Lung (tissue), 12 donors: ENCODE measurements around the gene PARVA. TPM values are rescaled to one million over a fixed set of nuclear protein-coding genes. Genes with fewer than 3 reads are reported as not detected.

Experiments used
- ATAC-seq: fragments of 200-7000 bp; cut with Tn5 transposase; one replicate; pipeline ENCODE4 v1.9.1; 2020; ENCODE audit warnings: moderate number of reproducible peaks; ENCODE audit not compliant: insufficient read depth, low FRiP score
- DNase-seq, 3 donors: peaks; one replicate each; pipeline ENCODE4 v3.0.0-alpha.2; 2013 to 2017
- H3K27ac ChIP-seq, 2 donors: one replicate each; pipeline ENCODE4 v1.5.1; 2013; ENCODE audit warnings: mild to moderate bottlenecking in 2 of 2, moderate library complexity in 2 of 2, control low read depth in 1 of 2, inconsistent platforms in 1 of 2, low read depth in 1 of 2, low read length in 1 of 2
- H3K27me3 ChIP-seq, 3 donors: one replicate each; pipeline ENCODE4 v1.5.1; 2013; ENCODE audit warnings: low read length in 2 of 3; ENCODE audit not compliant: control insufficient read depth in 3 of 3, insufficient read depth in 3 of 3
- H3K36me3 ChIP-seq, 4 donors: one replicate each; pipeline ENCODE4 v1.5.1; 2013; ENCODE audit warnings: low read length in 4 of 4, mild to moderate bottlenecking in 1 of 4, moderate library complexity in 1 of 4; ENCODE audit not compliant: control insufficient read depth in 4 of 4, insufficient read depth in 4 of 4
- H3K4me1 ChIP-seq, 5 donors: one replicate each; pipeline ENCODE4 v1.5.1; 2013; ENCODE audit warnings: low read length in 5 of 5, mild to moderate bottlenecking in 2 of 5, moderate library complexity in 1 of 5; ENCODE audit not compliant: control insufficient read depth in 5 of 5, insufficient read depth in 5 of 5
- H3K4me3 ChIP-seq: one replicate; pipeline ENCODE4 v1.5.1; 2013; ENCODE audit warnings: mild to moderate bottlenecking, control low read depth, moderate library complexity
- H3K9ac ChIP-seq, 2 donors: one replicate each; pipeline ENCODE4 v1.5.1; 2013; ENCODE audit warnings: low read length in 2 of 2, control low read depth in 1 of 2; ENCODE audit not compliant: insufficient read depth in 1 of 2
- H3K9me3 ChIP-seq, 4 donors: one replicate each; pipeline ENCODE4 v1.5.1; 2013; ENCODE audit warnings: low read length in 3 of 4, mild to moderate bottlenecking in 1 of 4, moderate library complexity in 1 of 4; ENCODE audit not compliant: control insufficient read depth in 4 of 4, insufficient read depth in 3 of 4
- CTCF ChIP-seq: IDR thresholded peaks from 2 replicates; pipeline ENCODE4 v1.5.1; 2012; ENCODE audit warnings: mild to moderate bottlenecking; ENCODE audit errors: control extremely low read depth, extremely low read depth
- WGBS, 2 donors: extraction: QIAGEN DNeasy Blood & Tissue Kit; methylation state at CpG; one replicate each; pipeline ENCODE4 v1.1.7; 2013; 5-methylcytosine and 5-hydroxymethylcytosine counted together
- polyA plus RNA-seq, 2 donors: library from polyadenylated mRNA; stranded (reverse); fragments of 200-250 nt; gene quantifications; one replicate each; pipeline ENCODE4 v1.2.1, GENCODE V29; 2013
- total RNA-seq, 2 donors: library from RNA; depleted of rRNA in 1 of 2; stranded (reverse); fragments of >200 nt in 1 of 2; gene quantifications; one replicate each; pipeline ENCODE4 v1.2.1, GENCODE V29; 2014 to 2021
- donor health status: control.
- donor health status: control.
- donor health status: Bipolar disorder and iron deficiency.
- donor health status: healthy.
- donor health status: DM: yes; HTN: yes; CAD: no.

The PARVA gene
- total and polyA plus RNA-seq, 4 donors = 19.9 to 71.6 (median 36.2) TPM

- no peaks in the 10 kb centered on the region for H3K9me3 ChIP-seq
- H3K4me1 ChIP-seq = peaks cover 0 to 30% (median 15%) of the 10 kb centered on the region in 5 donors
- DNase-seq (no peak), ATAC-seq (no peak)
- H3K27ac ChIP-seq = no peak overlapping the region
- no peak overlapping the region for H3K9ac ChIP-seq
- no peak for TF ChIP-seq CTCF
- no peaks in the 10 kb centered on the region for H3K27me3 ChIP-seq
- 84 to 85% methylated on average over 5 of the region's 5 CpGs for WGBS, 2 donors
- H3K4me3 ChIP-seq = no peak overlapping the region
- no peaks in the 10 kb centered on the region for H3K36me3 ChIP-seq
Measured at GRCh38 chr11:12540075-12540680, 162.8 kb downstream of the PARVA start.

- Histone ChIP-seq H3K27me3 (no peaks in the 10 kb centered on the region), H3K36me3 (no peaks in the 10 kb centered on the region), H3K27ac (peak overlapping the region in 1 of 2 donors; percentile 16), H3K4me3 (no peak overlapping the region), H3K9me3 (no peaks in the 10 kb centered on the region), H3K4me1 (peaks cover 0 to 30% (median 15%) of the 10 kb centered on the region in 5 donors), H3K9ac (no peak overlapping the region)
- no peak for TF ChIP-seq CTCF
- DNase-seq (peak; percentile 45 to 67 (median 62)), ATAC-seq (peak; percentile 45)
- WGBS, 2 donors = 78 to 86% methylated on average over 6 of the region's 6 CpGs
Measured at GRCh38 chr11:12540913-12541582, 163.7 kb downstream of the PARVA start.

GRCh38 chr11:12541583-12542151 lies 164.3 kb downstream of the PARVA start:
- Histone ChIP-seq H3K4me3 (no peak overlapping the region), H3K4me1 (peaks cover 0 to 30% (median 15%) of the 10 kb centered on the region in 5 donors), H3K27me3 (no peaks in the 10 kb centered on the region), H3K27ac (no peak overlapping the region), H3K36me3 (no peaks in the 10 kb centered on the region), H3K9me3 (no peaks in the 10 kb centered on the region), H3K9ac (no peak overlapping the region)
- ATAC-seq (no peak), DNase-seq (no peak)
- no peak for TF ChIP-seq CTCF
- 88 to 90% methylated on average over 9 of the region's 9 CpGs for WGBS, 2 donors
